IMR-90 (cell line): ENCODE data around the gene ANKRD11. TPM values are rescaled to one million over a fixed set of nuclear protein-coding genes. Genes with fewer than 3 reads are reported as not detected.

Source experiments
- ATAC-seq: fragments of 200-7000 bp; cut with Tn5 transposase; 2 replicates; pipeline ENCODE4 v1.9.1; 2020; ENCODE audit warnings: low read depth, mild to moderate bottlenecking, moderate library complexity
- BruUV-seq: library from RNA; stranded (reverse); fragments of 400-500 nt; replicated peaks from 2 replicates; lab custom pipeline; 2021; lab: Mats Ljungman, UMichigan
- CTCF ChIA-PET: fragments of 300-600 bp; formaldehyde crosslinking; extraction: SDS; loops from one replicate; lab custom pipeline; 2021; ENCODE audit warnings: antibody characterized with exemption; lab: Yijun Ruan, JAX
- POLR2A ChIA-PET: fragments of 300-600 bp; sonication (Branson Sonifier 250); formaldehyde crosslinking; loops from one replicate; lab custom pipeline; 2022; ENCODE audit warnings: antibody characterized with exemption; ENCODE audit not compliant: unreplicated experiment; lab: Charles Lee
- DNase-seq: peaks from one replicate; pipeline ENCODE4 v3.0.0; 2013
- H2AFZ ChIP-seq: replicated peaks from 2 replicates; pipeline ENCODE3; 2013; ENCODE audit warnings: low read length, mild to moderate bottlenecking; ENCODE audit not compliant: poor library complexity
- H2AK5ac ChIP-seq: 2 replicates; pipeline ENCODE4 v1.6.1; 2013; ENCODE audit warnings: low read depth, low read length, inconsistent platforms
- H2AK9ac ChIP-seq: replicated peaks from 2 replicates; pipeline ENCODE3; 2013; ENCODE audit warnings: mild to moderate bottlenecking, low read depth, low read length, moderate library complexity; ENCODE audit not compliant: poor library complexity
- H2BK120ac ChIP-seq: 2 replicates; pipeline ENCODE4 v1.6.1; 2013; ENCODE audit warnings: low read depth, low read length, inconsistent platforms
- H2BK15ac ChIP-seq: 3 replicates; pipeline ENCODE4 v1.6.1; 2013; ENCODE audit warnings: low read depth, low read length, inconsistent platforms
- H2BK20ac ChIP-seq: 2 replicates; pipeline ENCODE4 v1.6.1; 2013; ENCODE audit warnings: low read depth, mild to moderate bottlenecking, inconsistent platforms, low read length, moderate library complexity
- H2BK5ac ChIP-seq: 2 replicates; pipeline ENCODE4 v1.6.1; 2013; ENCODE audit warnings: mild to moderate bottlenecking, low read depth, low read length, inconsistent platforms; ENCODE audit not compliant: poor library complexity, severe bottlenecking
- H3K14ac ChIP-seq: replicated peaks from 2 replicates; pipeline ENCODE4 v1.6.1; 2013; ENCODE audit warnings: low read depth, low read length, inconsistent platforms
- H3K18ac ChIP-seq: 2 replicates; pipeline ENCODE4 v1.6.1; 2013; ENCODE audit warnings: low read depth, low read length, control low read depth
- H3K23ac ChIP-seq: 2 replicates; pipeline ENCODE4 v1.6.1; 2013; ENCODE audit warnings: low read depth, low read length, inconsistent platforms
- H3K27ac ChIP-seq: 2 replicates; pipeline ENCODE4 v1.5.1; 2013; ENCODE audit warnings: mild to moderate bottlenecking, control low read depth, low read length; ENCODE audit not compliant: insufficient read depth
- H3K27me3 ChIP-seq: 2 replicates; pipeline ENCODE4 v1.6.1; 2013; ENCODE audit warnings: low read length; ENCODE audit not compliant: control insufficient read depth, insufficient read depth
- H3K36me3 ChIP-seq: 2 replicates; pipeline ENCODE4 v1.6.1; 2013; ENCODE audit warnings: low read length, mixed read lengths; ENCODE audit not compliant: control insufficient read depth, insufficient read depth
- H3K4ac ChIP-seq: 2 replicates; pipeline ENCODE4 v1.6.1; 2013; ENCODE audit warnings: low read depth, low read length, inconsistent platforms
- H3K4me1 ChIP-seq: 2 replicates; pipeline ENCODE4 v1.6.1; 2013; ENCODE audit warnings: low read length, mixed read lengths; ENCODE audit not compliant: control insufficient read depth, insufficient read depth
- H3K4me2 ChIP-seq: 2 replicates; pipeline ENCODE4 v1.6.1; 2013; ENCODE audit warnings: low read depth, mild to moderate bottlenecking, control low read depth, low read length, moderate library complexity
- H3K4me3 ChIP-seq: 2 replicates; pipeline ENCODE4 v1.5.1; 2013; ENCODE audit warnings: low read depth, mild to moderate bottlenecking, control low read depth, low read length, moderate library complexity; ENCODE audit not compliant: insufficient read depth
- H3K56ac ChIP-seq: 2 replicates; pipeline ENCODE4 v1.6.1; 2013; ENCODE audit warnings: low read length, inconsistent platforms; ENCODE audit not compliant: insufficient read depth; ENCODE audit errors: extremely low read depth
- H3K79me1 ChIP-seq, 2 experiments: 2 replicates each; pipeline ENCODE4 v1.6.1; 2013; ENCODE audit warnings: low read length in 2 of 2, inconsistent platforms in 1 of 2, low read depth in 1 of 2
- H3K9ac ChIP-seq: 2 replicates; pipeline ENCODE4 v1.6.1; 2013; ENCODE audit warnings: low read depth, low read length, control low read depth
- H3K9me1 ChIP-seq: 2 replicates; pipeline ENCODE4 v1.6.1; 2013; ENCODE audit warnings: low read length, inconsistent platforms; ENCODE audit not compliant: insufficient read depth
- H3K9me3 ChIP-seq: 2 replicates; pipeline ENCODE4 v1.6.1; 2013; ENCODE audit warnings: low read length; ENCODE audit not compliant: control insufficient read depth, insufficient read depth
- H4K20me1 ChIP-seq: 2 replicates; pipeline ENCODE4 v1.6.1; 2013; ENCODE audit warnings: low read length, inconsistent platforms; ENCODE audit not compliant: insufficient read depth
- H4K5ac ChIP-seq: 2 replicates; pipeline ENCODE4 v1.6.1; 2013; ENCODE audit warnings: mild to moderate bottlenecking, low read depth, low read length, control low read depth
- H4K8ac ChIP-seq, 2 experiments: 2 replicates each; pipeline ENCODE4 v1.6.1; 2013; ENCODE audit warnings: low read depth in 2 of 2, low read length in 2 of 2, control low read depth in 1 of 2, inconsistent platforms in 1 of 2
- H4K91ac ChIP-seq: 2 replicates; pipeline ENCODE4 v1.6.1; 2013; ENCODE audit warnings: low read depth, low read length, inconsistent platforms; ENCODE audit not compliant: insufficient read depth
- BHLHE40 ChIP-seq: fragments of 150-350 bp; IDR thresholded peaks from 2 replicates; pipeline ENCODE4 v1.6.1; 2016; ENCODE audit warnings: mild to moderate bottlenecking, low read depth, low read length
- CEBPB ChIP-seq: IDR thresholded peaks from 2 replicates; pipeline ENCODE4 v1.6.1; 2012; ENCODE audit warnings: low read depth, low read length, improper control_type of control experiment
- CHD1 ChIP-seq: IDR thresholded peaks from 2 replicates; pipeline ENCODE4 v1.6.1; 2012; ENCODE audit warnings: low read depth, low read length, improper control_type of control experiment
- ELK1 ChIP-seq: fragments of 150-350 bp; IDR thresholded peaks from 2 replicates; pipeline ENCODE4 v1.6.1; 2016; ENCODE audit warnings: low read depth, mild to moderate bottlenecking, low read length, moderate library complexity, borderline replicate concordance
- FOS ChIP-seq: fragments of 150-350 bp; IDR thresholded peaks from 2 replicates; pipeline ENCODE4 v1.6.1; 2016; ENCODE audit warnings: low read depth, low read length
- MAZ ChIP-seq: IDR thresholded peaks from 2 replicates; pipeline ENCODE4 v1.6.1; 2012; ENCODE audit warnings: low read depth, mild to moderate bottlenecking, low read length, improper control_type of control experiment, moderate library complexity, borderline replicate concordance
- MXI1 ChIP-seq: IDR thresholded peaks from 2 replicates; pipeline ENCODE4 v1.6.1; 2012; ENCODE audit warnings: low read depth, mild to moderate bottlenecking, low read length, moderate library complexity, borderline replicate concordance
- NFE2L2 ChIP-seq: fragments of 150-350 bp; IDR thresholded peaks from 2 replicates; pipeline ENCODE4 v1.6.1; 2016; ENCODE audit warnings: low read depth, mild to moderate bottlenecking, low read length
- POLR2A ChIP-seq: IDR thresholded peaks from 2 replicates; pipeline ENCODE4 v1.6.1; 2012; ENCODE audit warnings: mild to moderate bottlenecking, low read depth, low read length
- RAD21 ChIP-seq: IDR thresholded peaks from 2 replicates; pipeline ENCODE4 v1.6.1; 2012; ENCODE audit warnings: low read length, improper control_type of control experiment
- RCOR1 ChIP-seq: IDR thresholded peaks from 2 replicates; pipeline ENCODE4 v1.6.1; 2012; ENCODE audit warnings: mild to moderate bottlenecking, low read length, improper control_type of control experiment; ENCODE audit not compliant: insufficient replicate concordance
- RFX5 ChIP-seq: IDR thresholded peaks from 2 replicates; pipeline ENCODE4 v1.8.0; 2012; ENCODE audit warnings: low read depth, mild to moderate bottlenecking, low read length, moderate library complexity
- SMC3 ChIP-seq: fragments of 150-350 bp; IDR thresholded peaks from 2 replicates; pipeline ENCODE4 v1.6.1; 2016; ENCODE audit warnings: low read depth, mild to moderate bottlenecking, antibody characterized with exemption, low read length, moderate library complexity
- USF2 ChIP-seq: fragments of 150-350 bp; IDR thresholded peaks from 2 replicates; pipeline ENCODE4 v1.6.1; 2017; ENCODE audit warnings: mild to moderate bottlenecking, antibody characterized with exemption, low read length, low read depth
- WGBS, 2 experiments: methylation state at CpG; one replicate each; pipeline versions ENCODE4 v1.1.5 to v1.1.7; 2013; ENCODE audit warnings: missing lambda C conversion rate in 2 of 2; ENCODE audit not compliant: insufficient read length in 1 of 2; ENCODE audit errors: extremely low coverage in 2 of 2; 5-methylcytosine and 5-hydroxymethylcytosine counted together
- dilution Hi-C: fragments of 300-500 bp; cut with HindIII; formaldehyde crosslinking; loops from one replicate; pipeline ENCODE4 v1.14.3; 2018; ENCODE audit warnings: low sequenced_read_pairs; ENCODE audit not compliant: unreplicated experiment
- in situ Hi-C: fragments of 300-500 bp; cut with MboI; formaldehyde crosslinking; loops from 3 replicates; pipeline ENCODE4 v1.14.3; 2019; ENCODE audit warnings: low sequenced_read_pairs, inconsistent platforms, mixed read lengths
- intact Hi-C: fragments of 100-400 bp; cut with micrococcal nuclease; formaldehyde crosslinking; loops from 2 replicates; pipeline ENCODE4 v1.10.0; 2022
- polyA plus RNA-seq, 3 experiments: library from polyadenylated mRNA; depleted of rRNA; stranded (reverse); fragments of >200 nt; gene quantifications; 2 replicates each; pipeline ENCODE4 v1.2.3, GENCODE V29; 2012; ENCODE audit warnings: low replicate concordance in 1 of 3
- total RNA-seq: library from RNA; depleted of rRNA; stranded (reverse); fragments of >200 nt; gene quantifications from 2 replicates; pipeline ENCODE4 v1.2.3, GENCODE V29; 2012
- TF ChIP-seq, protein P1 (sequence below): conservative IDR thresholded peaks from 2 replicates; pipeline ENCODE4 v1.5.1; 2012; ENCODE audit warnings: mild to moderate bottlenecking, low read depth, low read length, improper control_type of control experiment

The ANKRD11 gene
- total and polyA plus RNA-seq, 2 of the 4 experiments (the other 2 are of a cell fraction), result 46.8 to 71.9 TPM

DNA sequence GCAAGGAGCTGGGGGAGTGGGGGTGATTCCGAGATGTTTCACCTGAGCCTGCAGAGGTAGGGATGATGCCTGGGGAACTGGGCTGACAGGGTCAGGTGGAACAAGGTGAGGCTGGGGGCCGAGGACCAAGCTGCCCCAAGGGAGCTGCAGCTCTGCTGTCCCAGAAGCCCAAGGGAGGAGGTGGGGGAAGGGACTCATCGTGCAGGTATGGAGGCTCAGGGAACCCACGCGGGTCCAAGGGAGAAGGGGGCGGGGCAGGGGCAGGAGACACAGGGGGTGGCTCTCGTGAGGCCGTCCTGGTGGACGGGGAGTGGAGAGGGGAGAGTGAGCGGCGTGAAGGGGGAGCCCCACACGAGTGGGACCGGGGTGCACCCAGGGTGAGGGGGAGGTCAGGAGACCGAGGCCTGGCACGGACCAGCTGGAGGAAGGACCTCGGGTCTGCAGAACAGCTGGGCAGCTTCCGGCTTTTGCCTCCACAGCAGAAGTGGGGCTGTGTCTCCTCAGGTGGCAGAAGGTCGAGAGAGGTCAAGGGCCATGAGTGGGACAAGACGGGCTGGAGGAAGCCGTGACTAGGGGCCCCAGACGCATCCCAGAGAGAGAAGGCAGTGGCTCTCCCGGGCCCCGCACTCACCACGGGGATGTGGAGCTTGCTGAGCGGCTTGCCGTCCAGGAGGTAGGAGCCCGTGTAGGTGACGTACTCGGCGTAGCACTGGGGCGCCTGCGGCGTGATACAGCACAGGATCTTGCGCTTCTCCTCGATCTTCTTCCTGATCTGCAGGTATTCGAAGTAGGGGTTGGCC is 211.7 kb downstream of the ANKRD11 start:
- in situ Hi-C loops, result no loop called here
- no peak overlapping the region for H4K5ac ChIP-seq
- no peak overlapping the region for H2AK9ac ChIP-seq
- H3K18ac ChIP-seq, result no peak overlapping the region
- no peak for TF ChIP-seq RCOR1
- no peak for TF ChIP-seq NFE2L2
- TF ChIP-seq USF2, result no peak
- TF ChIP-seq FOS, result no peak
- TF ChIP-seq SMC3, result no peak
- TF ChIP-seq RFX5, result no peak
- TF ChIP-seq, protein P1, sequence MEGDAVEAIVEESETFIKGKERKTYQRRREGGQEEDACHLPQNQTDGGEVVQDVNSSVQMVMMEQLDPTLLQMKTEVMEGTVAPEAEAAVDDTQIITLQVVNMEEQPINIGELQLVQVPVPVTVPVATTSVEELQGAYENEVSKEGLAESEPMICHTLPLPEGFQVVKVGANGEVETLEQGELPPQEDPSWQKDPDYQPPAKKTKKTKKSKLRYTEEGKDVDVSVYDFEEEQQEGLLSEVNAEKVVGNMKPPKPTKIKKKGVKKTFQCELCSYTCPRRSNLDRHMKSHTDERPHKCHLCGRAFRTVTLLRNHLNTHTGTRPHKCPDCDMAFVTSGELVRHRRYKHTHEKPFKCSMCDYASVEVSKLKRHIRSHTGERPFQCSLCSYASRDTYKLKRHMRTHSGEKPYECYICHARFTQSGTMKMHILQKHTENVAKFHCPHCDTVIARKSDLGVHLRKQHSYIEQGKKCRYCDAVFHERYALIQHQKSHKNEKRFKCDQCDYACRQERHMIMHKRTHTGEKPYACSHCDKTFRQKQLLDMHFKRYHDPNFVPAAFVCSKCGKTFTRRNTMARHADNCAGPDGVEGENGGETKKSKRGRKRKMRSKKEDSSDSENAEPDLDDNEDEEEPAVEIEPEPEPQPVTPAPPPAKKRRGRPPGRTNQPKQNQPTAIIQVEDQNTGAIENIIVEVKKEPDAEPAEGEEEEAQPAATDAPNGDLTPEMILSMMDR, result no peak
- TF ChIP-seq BHLHE40, result no peak
- TF ChIP-seq RAD21, result no peak
- no peak for TF ChIP-seq CEBPB
- no peak for TF ChIP-seq POLR2A
- TF ChIP-seq MAZ, result no peak
- no peak for TF ChIP-seq MXI1
- no peak for TF ChIP-seq ELK1
- no peak for TF ChIP-seq CHD1
- H4K8ac ChIP-seq, result no peak overlapping the region
- no peak overlapping the region for H2BK120ac ChIP-seq
- H3K56ac ChIP-seq, result no peak overlapping the region
- no peaks in the 10 kb centered on the region for H3K9me3 ChIP-seq
- H3K36me3 ChIP-seq, result peaks cover 78% of the 10 kb centered on the region
- no peak overlapping the region for H3K23ac ChIP-seq
- no peaks in the 10 kb centered on the region for H3K9me1 ChIP-seq
- H3K9ac ChIP-seq, result no peak overlapping the region
- H2BK5ac ChIP-seq, result no peak overlapping the region
- H3K27ac ChIP-seq, result no peak overlapping the region
- no TSS peak for BruUV-seq
- H2AFZ ChIP-seq, result no peak overlapping the region
- H4K20me1 ChIP-seq, result peaks cover 36% of the 10 kb centered on the region
- H4K91ac ChIP-seq, result no peak overlapping the region
- intact Hi-C loops, result no loop called here
- H3K4me1 ChIP-seq, result no peaks in the 10 kb centered on the region
- H2BK15ac ChIP-seq, result no peak overlapping the region
- no peak overlapping the region for H2BK20ac ChIP-seq
- ChIA-PET POLR2A (no interaction called here), CTCF (no interaction called here)
- 89% methylated on average over 14 of the region's 36 CpGs; no CpG with 5 or more reads in 1 of the 2 experiments for WGBS, 2 experiments
- no peak overlapping the region for H3K4me3 ChIP-seq
- H3K4me2 ChIP-seq, result no peak overlapping the region
- H3K27me3 ChIP-seq, result no peaks in the 10 kb centered on the region
- H2AK5ac ChIP-seq, result no peak overlapping the region
- ATAC-seq, result no peak
- no peak overlapping the region for H3K4ac ChIP-seq
- peaks cover 16 to 42% of the 10 kb centered on the region in 2 experiments for H3K79me1 ChIP-seq
- dilution Hi-C loops, result no loop called here
- no peak overlapping the region for H3K14ac ChIP-seq
- DNase-seq, result no peak
